Activated T-cell treated with anti-CD3 and anti-CD28 coated beads, Interleukin-2, amount 50 U/mL, for 48 hours (primary cell): ENCODE data around the gene EXOC7.

Experiments
- DNase-seq, 2 experiments: peaks; one replicate each; pipeline ENCODE4 v3.0.0-alpha.2; 2020

EXOC7 gene

DNA sequence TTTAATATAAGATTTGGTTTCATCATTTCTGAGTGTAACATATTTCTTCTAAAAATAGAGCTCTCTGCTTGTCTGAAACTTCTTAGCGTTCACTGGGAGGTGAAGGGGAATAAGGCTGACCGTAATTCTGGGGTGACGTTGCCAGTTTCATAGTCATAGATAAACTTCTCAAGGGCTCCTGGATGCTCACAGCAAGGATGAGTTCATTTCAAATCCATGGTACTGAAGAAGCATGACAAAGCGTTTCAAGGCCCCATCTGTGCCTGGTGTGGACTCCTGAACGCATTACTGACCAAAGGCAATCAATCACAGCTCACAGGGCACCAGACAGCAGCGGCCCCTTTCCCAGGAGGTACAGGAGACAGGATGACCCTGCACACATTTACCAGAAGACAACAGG is 64.5 kb downstream of the EXOC7 start:
- no peak for DNase-seq

DNA sequence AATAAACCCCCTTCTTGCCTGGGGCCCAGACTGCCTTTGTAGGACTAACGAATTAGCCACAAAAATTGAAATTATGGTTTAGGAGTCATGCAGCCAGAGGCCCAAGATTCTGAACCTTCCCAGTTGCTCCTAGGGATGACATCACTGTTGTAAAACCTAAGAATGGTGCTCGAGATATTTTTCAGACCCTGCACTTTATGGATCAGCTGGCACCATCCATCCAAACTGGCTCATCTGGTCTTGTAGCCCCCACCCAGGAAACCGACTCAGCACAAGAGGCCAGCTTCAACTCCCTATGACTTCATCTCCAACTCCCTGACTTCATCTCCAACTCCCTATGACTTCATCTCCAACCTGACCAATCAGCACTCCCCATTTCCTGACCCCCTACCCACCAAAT is 65.5 kb downstream of the EXOC7 start:
- DNase-seq, result no peak

DNA sequence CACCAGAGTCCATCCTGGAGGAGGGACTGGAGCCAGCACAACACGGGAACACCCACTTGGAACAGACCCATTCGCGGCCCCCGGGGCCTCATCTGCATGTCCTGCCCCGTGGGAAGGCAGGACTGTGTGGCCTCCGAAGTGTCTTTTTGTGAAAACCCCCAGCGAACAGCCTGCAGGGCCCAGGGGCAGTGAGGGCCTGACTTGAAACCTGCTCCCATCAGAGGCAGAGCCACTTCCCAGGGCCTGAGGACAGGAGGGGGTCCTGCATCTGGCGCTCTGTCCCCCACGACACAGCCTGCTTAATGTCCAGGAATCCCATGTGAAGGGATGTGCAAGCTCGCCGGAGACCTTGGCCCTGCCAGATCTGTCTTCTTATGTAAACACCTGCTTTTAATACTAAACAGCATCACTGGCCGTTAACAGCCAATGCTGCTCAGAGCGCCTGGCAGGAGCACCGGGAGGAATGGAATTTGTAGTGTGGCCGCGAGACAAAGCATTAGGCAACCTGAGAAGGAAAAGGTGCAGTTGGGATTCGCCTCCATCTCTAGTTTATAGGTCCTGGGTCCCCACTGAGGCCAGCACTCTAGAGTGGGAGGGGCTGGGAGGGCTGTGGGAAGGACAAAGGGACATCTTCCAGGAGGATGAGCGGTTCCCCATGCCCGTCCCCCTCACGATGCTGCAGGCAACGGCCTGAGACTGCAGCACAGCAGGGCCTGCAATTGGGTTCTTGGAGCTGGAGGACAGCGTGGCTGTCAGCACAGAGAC is 66.9 kb downstream of the EXOC7 start:
- no peak for DNase-seq

DNA sequence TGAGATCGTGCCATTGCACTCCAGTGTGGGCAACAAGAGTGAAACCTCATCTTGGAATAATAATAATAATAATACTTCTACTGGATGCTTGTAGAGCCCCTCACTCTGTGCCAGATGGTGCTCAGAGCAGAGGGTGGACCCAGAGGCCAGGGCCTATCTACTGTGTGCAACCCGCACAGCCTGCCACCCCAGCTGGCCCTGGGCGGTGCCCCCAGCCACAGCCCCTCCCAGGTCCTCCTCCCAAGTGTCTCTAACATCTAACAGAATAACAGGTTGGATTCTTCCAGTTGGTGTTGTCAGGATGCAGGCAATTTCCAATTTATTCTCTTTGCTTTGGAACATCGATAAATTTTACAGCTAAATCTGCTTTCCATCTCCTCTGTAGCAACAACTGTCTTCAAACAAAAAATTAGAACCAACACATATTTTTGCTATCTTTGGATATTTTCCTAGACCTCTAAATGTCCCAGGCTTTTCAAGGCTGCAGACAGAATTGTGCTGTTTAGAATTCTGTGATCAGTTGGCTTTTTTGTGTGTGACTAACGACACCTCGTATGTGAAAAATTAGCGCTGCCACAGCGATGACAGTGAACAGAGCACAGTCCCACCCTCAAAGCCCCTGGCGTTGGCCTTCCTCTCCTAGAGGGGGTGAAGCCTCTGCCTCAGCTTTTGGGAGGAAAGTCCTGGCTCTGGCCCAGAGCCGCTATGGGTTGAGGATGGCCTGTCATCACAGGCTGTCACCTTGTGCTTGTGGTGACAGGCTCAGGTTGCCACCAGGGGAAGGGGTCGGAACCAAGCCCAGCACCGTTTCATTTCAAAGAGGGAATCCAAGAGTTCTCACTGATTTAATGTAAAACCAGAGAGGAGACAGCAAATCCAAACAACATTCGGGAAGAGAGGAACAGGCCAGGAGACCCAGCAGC is 68.9 kb downstream of the EXOC7 start:
- DNase-seq, result no peak

DNA sequence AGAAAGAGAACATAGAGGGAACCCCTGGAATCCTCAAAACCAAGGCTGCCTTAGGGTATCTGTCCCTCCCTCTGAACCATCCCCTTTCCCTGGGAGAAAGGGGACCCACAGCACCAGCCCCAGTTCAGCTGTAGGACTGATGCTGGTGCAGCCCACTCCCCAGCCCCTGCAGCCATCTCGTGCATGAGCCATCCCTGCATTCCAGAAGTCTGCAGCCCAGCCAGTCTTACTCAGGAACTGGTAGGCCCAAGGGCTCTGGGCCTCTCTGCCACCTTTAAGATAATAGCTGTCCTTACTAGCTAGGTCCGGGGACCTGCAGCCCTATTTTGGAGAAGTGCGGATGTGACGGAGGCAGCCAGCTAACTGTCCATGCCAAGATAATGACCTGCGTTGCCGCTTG is 70.4 kb downstream of the EXOC7 start:
- DNase-seq, result no peak

DNA sequence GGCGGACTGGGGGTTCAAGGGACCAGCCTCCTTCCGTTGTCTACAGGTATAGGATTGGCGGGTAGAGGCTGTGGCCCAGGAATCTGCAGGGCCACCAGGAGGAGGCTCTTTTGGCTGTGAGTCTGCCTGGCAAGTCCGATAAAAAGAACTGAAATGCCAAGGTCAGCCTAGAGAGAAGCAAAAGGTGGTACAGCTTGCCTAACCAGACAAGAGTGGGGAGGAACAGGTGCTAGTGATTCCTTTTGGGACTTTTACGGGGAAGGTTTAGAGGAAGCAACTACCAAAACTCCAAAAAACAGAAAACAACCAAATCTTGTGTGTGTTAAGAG is 70.8 kb downstream of the EXOC7 start:
- DNase-seq, result no peak

DNA sequence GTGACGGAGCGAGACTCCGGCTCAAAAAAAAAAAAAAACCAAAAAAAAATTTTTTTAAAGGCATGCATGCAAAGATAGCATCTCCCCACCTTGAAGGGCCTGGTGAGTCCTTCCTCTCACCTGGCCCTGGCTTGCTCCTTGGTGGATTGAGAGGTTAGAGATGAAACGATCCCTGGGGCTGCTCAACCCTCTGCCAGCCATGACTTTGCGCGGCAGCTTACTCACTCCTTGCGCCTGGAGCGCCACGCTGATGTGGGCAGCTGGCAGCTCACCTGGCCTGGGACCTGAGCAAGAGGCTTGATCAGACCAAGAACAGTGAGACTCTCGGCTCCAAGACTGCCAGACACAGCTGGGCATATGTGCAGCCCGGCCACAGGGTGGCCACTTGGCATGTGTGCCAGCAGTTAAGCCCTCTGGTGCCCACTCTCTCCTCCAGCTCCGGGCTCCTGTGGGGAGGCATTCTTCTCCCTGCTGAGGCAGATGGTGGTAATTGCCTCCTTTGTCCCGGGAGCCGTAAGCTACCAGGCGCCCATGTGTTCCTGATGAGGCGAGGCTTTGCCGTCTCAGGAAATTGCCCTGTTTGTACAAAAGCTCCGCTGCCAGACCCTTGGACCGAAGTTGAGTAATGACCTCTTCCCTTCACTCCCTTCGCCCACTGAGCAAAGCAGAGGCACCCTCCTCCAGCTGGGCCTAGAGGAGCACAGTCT is 71.4 kb downstream of the EXOC7 start:
- no peak for DNase-seq
